GM12801 (cell line): ENCODE data around the gene CCDC40.

Source experiments
- CTCF ChIP-seq: IDR thresholded peaks from one replicate; pipeline ENCODE4 v1.5.1; 2011; ENCODE audit warnings: control low read depth; ENCODE audit not compliant: insufficient read length; ENCODE audit errors: extremely low read depth

Gene CCDC40

GRCh38 chr17:80145076-80146075 is 108.9 kb downstream of the CCDC40 start:
- no peak for TF ChIP-seq CTCF

- no peak for TF ChIP-seq CTCF
These were observed 109.9 kb downstream of the CCDC40 start for GRCh38 chr17:80146121-80147034.

- TF ChIP-seq CTCF: no peak
These were observed 110.8 kb downstream of the CCDC40 start, which contains the start of gene EIF4A3 for GRCh38 chr17:80147035-80147822. EIF4A3 (minus strand) TSS chr17:80147128; CDS start chr17:80146961, 167 bp downstream.
